BJ (cell line): ENCODE measurements around the gene TBX5. TPM values are rescaled to one million over a fixed set of nuclear protein-coding genes. Genes with fewer than 3 reads are reported as not detected.

Experiments used
- CTCF ChIA-PET: fragments of 350-600 bp; formaldehyde crosslinking; extraction: SDS; loops from one replicate; lab custom pipeline; 2021; ENCODE audit warnings: antibody characterized with exemption, inconsistent platforms; lab: Yijun Ruan, JAX
- POLR2A ChIA-PET: fragments of 300-600 bp; sonication (Branson Sonifier 250); formaldehyde crosslinking; extraction: SDS; loops from one replicate; lab custom pipeline; 2021; ENCODE audit warnings: antibody characterized with exemption; lab: Charles Lee
- DNase-seq: peaks from one replicate; pipeline ENCODE4 v3.0.0-alpha.2; 2011; ENCODE audit warnings: low read depth
- H3K27me3 ChIP-seq: 2 replicates; pipeline ENCODE4 v1.6.0; 2011; ENCODE audit warnings: low read length; ENCODE audit not compliant: control insufficient read depth, insufficient read depth
- H3K36me3 ChIP-seq: 2 replicates; pipeline ENCODE4 v1.5.1; 2011; ENCODE audit warnings: low read length; ENCODE audit not compliant: control insufficient read depth, insufficient read depth
- H3K4me3 ChIP-seq: 2 replicates; pipeline ENCODE4 v1.5.1; 2011; ENCODE audit warnings: low read depth, mild to moderate bottlenecking, control low read depth, low read length
- CTCF ChIP-seq: IDR thresholded peaks from 2 replicates; pipeline ENCODE4 v1.5.1; 2011; ENCODE audit warnings: low read depth, mild to moderate bottlenecking, control low read depth, inconsistent platforms, low read length, moderate library complexity; ENCODE audit not compliant: insufficient read depth
- polyA plus RNA-seq: library from polyadenylated mRNA; depleted of rRNA; stranded (reverse); fragments of >200 nt; gene quantifications from 2 replicates; pipeline ENCODE4 v1.2.3, GENCODE V29; 2011

The TBX5 gene
- polyA plus RNA-seq, 1 experiment, result 30.8 TPM

DNA sequence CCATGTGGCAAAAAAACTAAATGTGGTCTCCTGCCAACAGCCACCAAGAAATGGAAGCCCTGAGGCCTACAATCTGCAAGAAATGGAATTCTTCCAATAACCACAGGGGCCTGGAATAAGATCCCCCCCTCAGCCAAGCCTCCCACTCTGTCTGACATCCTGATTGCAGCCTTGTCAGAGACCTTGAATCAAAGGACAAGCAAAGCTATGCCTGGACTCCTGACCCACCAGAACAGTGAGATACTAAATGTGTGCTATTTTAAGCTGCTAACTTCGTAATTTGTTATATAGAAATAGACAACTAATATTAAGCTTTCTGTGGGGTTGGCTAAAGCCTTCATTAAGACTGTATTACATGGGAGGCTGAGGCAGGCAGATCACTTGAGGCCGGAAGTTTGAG is 77.7 kb downstream of the TBX5 start:
- Histone ChIP-seq H3K27me3 (peaks cover 2% of the 10 kb centered on the region; the same call in 1 of the 2 replicates), H3K4me3 (no peak overlapping the region), H3K36me3 (no peaks in the 10 kb centered on the region)
- CTCF ChIA-PET, result interaction anchor here (1.1 to 1.2 kb wide), 2 partner anchors 10 to 15 kb away, joined by 3 read pairs; no protein-coding TSS in a partner anchor
- POLR2A ChIA-PET, result no interaction called here
- DNase-seq, result no peak
- TF ChIP-seq CTCF, result no peak

- POLR2A ChIA-PET, result no interaction called here
Measured at GRCh38 chr12:114327765-114328164, 78.2 kb downstream of the TBX5 start.

DNA sequence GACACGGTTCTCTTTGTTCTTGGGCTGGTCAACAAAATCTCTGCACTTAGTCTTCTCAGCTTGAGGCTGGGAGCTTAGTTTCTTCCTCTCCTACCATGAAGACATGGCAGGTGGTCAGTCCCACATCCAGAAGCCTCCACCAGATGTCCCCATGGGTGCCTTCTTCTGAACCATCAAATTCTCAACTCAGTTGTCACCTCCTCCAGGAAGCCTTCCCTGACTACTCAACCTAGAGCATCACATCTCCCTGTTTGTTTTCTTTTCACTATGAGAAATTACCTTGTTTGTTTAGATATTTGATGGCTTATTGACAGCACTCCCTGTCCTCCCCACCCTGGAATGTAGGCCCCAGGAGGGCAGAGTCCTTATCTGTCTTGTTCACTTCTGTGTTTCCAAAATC is 84.4 kb downstream of the TBX5 start:
- H3K4me3 ChIP-seq, result no peak overlapping the region
- TF ChIP-seq CTCF, result no peak
- POLR2A ChIA-PET, result no interaction called here
- H3K36me3 ChIP-seq, result no peaks in the 10 kb centered on the region
- CTCF ChIA-PET, result interaction anchor here (1.4 to 1.9 kb wide), 2 partner anchors 10 to 15 kb away, joined by 4 to 5 read pairs; no protein-coding TSS in a partner anchor
- no peaks in the 10 kb centered on the region for H3K27me3 ChIP-seq
- DNase-seq, result no peak

More at GRCh38 chr12:114327765-114328164, 78.2 kb downstream of the TBX5 start:
- no peak overlapping the region for H3K4me3 ChIP-seq
- H3K27me3 ChIP-seq, result peaks cover 2% of the 10 kb centered on the region; the same call in 1 of the 2 replicates
- no peak for TF ChIP-seq CTCF
- H3K36me3 ChIP-seq, result no peaks in the 10 kb centered on the region
- CTCF ChIA-PET, result interaction anchor here (1.1 to 1.3 kb wide), 3 partner anchors 9 to 46 kb away, joined by 3 read pairs; no protein-coding TSS in a partner anchor
- no peak for DNase-seq

DNA sequence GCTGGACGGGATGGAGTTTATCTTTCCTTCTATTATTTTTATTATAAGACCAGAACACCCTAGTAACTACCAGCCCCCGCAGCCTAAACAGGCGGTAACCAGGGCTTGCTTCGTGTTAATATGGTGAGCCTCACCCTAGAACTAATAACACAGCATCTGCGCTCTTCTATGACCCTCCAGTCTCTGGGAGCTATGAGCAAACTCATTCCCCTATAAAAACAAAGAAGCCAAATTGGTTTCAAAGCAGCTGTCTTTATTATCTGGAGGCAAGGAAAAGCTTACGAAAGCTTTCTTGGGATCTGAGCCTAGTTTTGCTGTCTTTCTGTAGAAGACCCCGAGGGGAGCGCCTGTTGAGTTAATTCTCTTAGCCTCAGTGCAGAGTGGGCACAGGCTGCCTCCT is 85.0 kb downstream of the TBX5 start:
- POLR2A ChIA-PET, result no interaction called here
- no peak overlapping the region for H3K4me3 ChIP-seq
- no peak for TF ChIP-seq CTCF
- no peaks in the 10 kb centered on the region for H3K27me3 ChIP-seq
- no peaks in the 10 kb centered on the region for H3K36me3 ChIP-seq
- CTCF ChIA-PET, result interaction anchor here (1.4 kb wide), 1 partner anchor 10 kb away, joined by 4 read pairs; no protein-coding TSS in a partner anchor
- DNase-seq, result no peak

DNA sequence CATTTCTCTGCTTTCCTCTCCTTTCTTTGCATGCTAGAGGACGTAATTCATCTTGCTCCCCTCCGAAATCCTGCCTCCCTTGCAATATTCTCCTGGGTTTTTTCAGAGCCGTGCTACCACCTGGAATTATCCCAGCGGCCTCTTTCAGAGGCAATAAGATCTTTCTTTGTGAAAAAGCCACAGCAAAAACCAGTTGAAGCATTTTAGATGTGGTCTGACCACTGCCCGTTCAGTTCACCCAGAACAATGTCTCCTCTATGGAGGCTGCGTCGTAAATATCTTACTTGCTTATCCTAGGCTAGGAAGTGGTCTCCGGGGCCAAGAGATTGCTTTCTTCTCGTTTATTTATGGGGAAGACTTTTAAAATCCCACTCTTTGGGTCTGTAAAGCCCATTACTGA is 85.8 kb downstream of the TBX5 start:
- CTCF ChIA-PET, result no interaction called here
- POLR2A ChIA-PET, result no interaction called here
- H3K36me3 ChIP-seq, result no peaks in the 10 kb centered on the region
- no peaks in the 10 kb centered on the region for H3K27me3 ChIP-seq
- no peak for DNase-seq
- TF ChIP-seq CTCF, result no peak
- H3K4me3 ChIP-seq, result no peak overlapping the region
